ENCODE data around the gene PTPN7. TPM values are rescaled to one million over a fixed set of nuclear protein-coding genes. Genes with fewer than 3 reads are reported as not detected.

The PTPN7 gene
- total RNA-seq, 1 experiment from 2014 or later: 2.2 TPM

DNA sequence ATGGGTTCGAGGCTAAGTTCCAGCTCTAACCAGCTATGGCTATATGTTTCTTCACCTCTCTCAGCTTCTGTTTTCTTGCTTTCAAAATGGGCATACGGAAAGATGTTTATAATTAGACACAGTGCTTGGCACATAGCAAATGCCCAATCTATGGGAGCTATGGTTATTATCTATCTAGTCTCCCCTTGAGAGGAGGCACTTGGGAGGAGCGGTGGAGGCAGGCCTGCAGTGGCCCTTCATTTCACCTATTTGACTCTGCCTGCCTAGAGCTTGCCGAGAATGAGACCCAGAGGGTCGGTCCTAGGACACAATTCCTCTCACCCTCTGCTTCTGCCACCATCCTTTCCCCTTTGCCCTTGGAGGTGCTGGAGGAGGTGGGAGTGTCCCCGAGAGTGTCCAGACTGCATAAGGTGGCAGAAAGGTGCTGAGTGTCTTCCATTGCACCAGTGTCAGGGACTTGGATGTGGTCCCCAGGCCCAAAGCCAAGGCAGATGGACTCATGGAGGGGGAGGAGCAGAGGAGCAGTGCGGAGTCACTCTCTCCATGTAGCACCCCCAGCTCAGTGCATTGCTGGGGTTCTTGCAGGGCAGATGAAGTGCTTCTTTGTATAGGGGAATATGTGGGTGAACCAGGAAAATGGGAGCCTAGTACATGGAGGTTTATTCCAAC is 42.2 kb upstream of the PTPN7 start:
- Histone ChIP-seq H3K4me3 (ENCODE audit: low read depth, low read length, poor library complexity, severe bottlenecking) (no peak overlapping the region), H3K36me3 (ENCODE audit: insufficient read depth, low read length, poor library complexity, severe bottlenecking) (no peaks in the 10 kb centered on the region), H3K27me3 (replicated peaks; ENCODE audit: insufficient read depth, low read depth, low read length, poor library complexity) (no peaks in the 10 kb centered on the region), H3K9me3 (ENCODE audit: low read depth, low read length, poor library complexity, severe bottlenecking) (no peaks in the 10 kb centered on the region), H3K27ac (ENCODE audit: low read depth, low read length, poor library complexity, severe bottlenecking) (no peak overlapping the region), H3K4me1 (ENCODE audit: insufficient read depth, low read length, poor library complexity, severe bottlenecking) (no peaks in the 10 kb centered on the region)
- no TSS peak for BruUV-seq (replicated peaks)
- CTCF ChIA-PET: interaction anchor here (0.6 kb wide), 1 partner anchor 9 kb away, joined by 4 read pairs; the partner anchor contains the start of gene LGR6
- POLR2A ChIA-PET (ENCODE audit: low non-redundant PET): no interaction called here
- intact Hi-C loops (cut with micrococcal nuclease; ENCODE audit: unreplicated experiment): no loop called here
- no peak for DNase-seq (ENCODE audit: low spot score)
- TF ChIP-seq, protein P1, sequence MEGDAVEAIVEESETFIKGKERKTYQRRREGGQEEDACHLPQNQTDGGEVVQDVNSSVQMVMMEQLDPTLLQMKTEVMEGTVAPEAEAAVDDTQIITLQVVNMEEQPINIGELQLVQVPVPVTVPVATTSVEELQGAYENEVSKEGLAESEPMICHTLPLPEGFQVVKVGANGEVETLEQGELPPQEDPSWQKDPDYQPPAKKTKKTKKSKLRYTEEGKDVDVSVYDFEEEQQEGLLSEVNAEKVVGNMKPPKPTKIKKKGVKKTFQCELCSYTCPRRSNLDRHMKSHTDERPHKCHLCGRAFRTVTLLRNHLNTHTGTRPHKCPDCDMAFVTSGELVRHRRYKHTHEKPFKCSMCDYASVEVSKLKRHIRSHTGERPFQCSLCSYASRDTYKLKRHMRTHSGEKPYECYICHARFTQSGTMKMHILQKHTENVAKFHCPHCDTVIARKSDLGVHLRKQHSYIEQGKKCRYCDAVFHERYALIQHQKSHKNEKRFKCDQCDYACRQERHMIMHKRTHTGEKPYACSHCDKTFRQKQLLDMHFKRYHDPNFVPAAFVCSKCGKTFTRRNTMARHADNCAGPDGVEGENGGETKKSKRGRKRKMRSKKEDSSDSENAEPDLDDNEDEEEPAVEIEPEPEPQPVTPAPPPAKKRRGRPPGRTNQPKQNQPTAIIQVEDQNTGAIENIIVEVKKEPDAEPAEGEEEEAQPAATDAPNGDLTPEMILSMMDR (conservative IDR thresholded peaks at IDR 0.05; ENCODE audit: low read depth, low read length): no peak
- TF ChIP-seq EZH2 (IDR thresholded peaks at IDR 0.05; ENCODE audit: borderline replicate concordance, low read depth, low read length, poor library complexity, severe bottlenecking): no peak

DNA sequence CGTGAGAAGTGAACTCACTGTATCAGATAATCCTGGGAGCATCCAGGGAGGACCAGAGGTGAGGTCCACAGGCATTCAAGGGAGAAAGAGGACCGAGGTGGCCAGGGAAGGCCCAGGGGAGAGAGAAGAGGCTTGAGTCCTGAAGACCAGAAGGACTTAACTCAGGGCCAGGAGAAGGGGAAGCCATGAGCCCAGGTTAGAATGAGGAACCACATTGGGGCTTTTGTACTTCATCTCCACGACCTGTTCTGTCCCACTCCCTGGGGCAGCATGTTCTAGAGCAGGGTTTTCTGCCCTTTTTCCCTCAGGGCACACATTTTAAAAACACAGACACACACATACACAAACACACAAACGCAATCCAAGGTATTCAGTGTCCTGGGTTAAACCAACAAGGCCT is 41.6 kb upstream of the PTPN7 start:
- no peak for DNase-seq (ENCODE audit: low spot score)
- CTCF ChIA-PET: interaction anchor here (0.6 kb wide), 1 partner anchor 9 kb away, joined by 4 read pairs; the partner anchor contains the start of gene LGR6
- TF ChIP-seq EZH2 (IDR thresholded peaks at IDR 0.05; ENCODE audit: borderline replicate concordance, low read depth, low read length, poor library complexity, severe bottlenecking): no peak
- TF ChIP-seq, protein P1 (conservative IDR thresholded peaks at IDR 0.05; ENCODE audit: low read depth, low read length): no peak
- Histone ChIP-seq H3K36me3 (ENCODE audit: insufficient read depth, low read length, poor library complexity, severe bottlenecking) (no peaks in the 10 kb centered on the region), H3K4me1 (ENCODE audit: insufficient read depth, low read length, poor library complexity, severe bottlenecking) (no peaks in the 10 kb centered on the region), H3K4me3 (ENCODE audit: low read depth, low read length, poor library complexity, severe bottlenecking) (no peak overlapping the region), H3K9me3 (ENCODE audit: low read depth, low read length, poor library complexity, severe bottlenecking) (no peaks in the 10 kb centered on the region), H3K27me3 (replicated peaks; ENCODE audit: insufficient read depth, low read depth, low read length, poor library complexity) (no peaks in the 10 kb centered on the region), H3K27ac (ENCODE audit: low read depth, low read length, poor library complexity, severe bottlenecking) (no peak overlapping the region)
- intact Hi-C loops (cut with micrococcal nuclease; ENCODE audit: unreplicated experiment): no loop called here
- no TSS peak for BruUV-seq (replicated peaks)
- POLR2A ChIA-PET (ENCODE audit: low non-redundant PET): no interaction called here

DNA sequence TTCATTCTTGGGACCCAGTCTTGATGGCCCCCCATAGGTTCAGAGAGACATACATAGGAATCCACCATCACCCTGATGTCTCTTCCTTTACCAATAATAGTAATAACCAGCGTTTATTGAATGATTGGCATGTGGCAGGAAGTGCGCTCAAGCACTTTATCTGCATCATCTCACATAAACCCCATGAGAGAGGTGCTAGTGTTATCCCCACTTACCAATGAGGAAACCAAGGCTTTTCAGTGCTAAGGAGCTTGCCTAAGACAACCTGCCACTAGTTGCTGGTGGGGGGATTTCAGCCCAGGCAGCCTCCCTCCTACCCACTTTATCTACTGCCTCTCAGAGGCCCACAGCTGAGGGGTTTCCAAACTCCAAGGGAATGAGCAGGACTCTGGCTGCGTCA is 40.9 kb upstream of the PTPN7 start:
- CTCF ChIA-PET: no interaction called here
- POLR2A ChIA-PET (ENCODE audit: low non-redundant PET): interaction anchor here (0.6 kb wide), 1 partner anchor 12 kb away, joined by 3 read pairs; no protein-coding TSS in a partner anchor
- Histone ChIP-seq H3K27me3 (replicated peaks; ENCODE audit: insufficient read depth, low read depth, low read length, poor library complexity) (peaks cover 5% of the 10 kb centered on the region), H3K4me1 (ENCODE audit: insufficient read depth, low read length, poor library complexity, severe bottlenecking) (no peaks in the 10 kb centered on the region), H3K36me3 (ENCODE audit: insufficient read depth, low read length, poor library complexity, severe bottlenecking) (no peaks in the 10 kb centered on the region), H3K4me3 (ENCODE audit: low read depth, low read length, poor library complexity, severe bottlenecking) (no peak overlapping the region), H3K9me3 (ENCODE audit: low read depth, low read length, poor library complexity, severe bottlenecking) (no peaks in the 10 kb centered on the region), H3K27ac (ENCODE audit: low read depth, low read length, poor library complexity, severe bottlenecking) (no peak overlapping the region)
- TF ChIP-seq, protein P1 (conservative IDR thresholded peaks at IDR 0.05; ENCODE audit: low read depth, low read length): no peak
- no peak for TF ChIP-seq EZH2 (IDR thresholded peaks at IDR 0.05; ENCODE audit: borderline replicate concordance, low read depth, low read length, poor library complexity, severe bottlenecking)
- BruUV-seq (replicated peaks): no TSS peak
- no peak for DNase-seq (ENCODE audit: low spot score)
- intact Hi-C loops (cut with micrococcal nuclease; ENCODE audit: unreplicated experiment): no loop called here
